HG02885 (cell line): Measurements from ENCODE around the gene RTEL1.
"Not testable (repeated sequence)": the region's sequence is repeated elsewhere in the genome, so short reads cannot be mapped to it uniquely, and the experiment has no call there.

Experiments
- ATAC-seq: cut with Tn5 transposase; IDR thresholded peaks from one replicate; pipeline ENCODE4 v1.9.1; 2021; ENCODE audit warnings: mild to moderate bottlenecking; ENCODE audit not compliant: unreplicated experiment, poor library complexity

Gene RTEL1

GRCh38 chr20:63626424-63627128, 31.5 kb upstream of the RTEL1 start, which contains the start of gene GMEB2:
Gene GMEB2 (minus strand): TSS chr20:63627101. CDS start chr20:63619397, 7,704 bp downstream.
- ATAC-seq: peak; percentile 52

- peak; percentile 86 for ATAC-seq
These were observed 30.9 kb upstream of the RTEL1 start for GRCh38 chr20:63627129-63627750.

GRCh38 chr20:63627751-63628245, 30.3 kb upstream of the RTEL1 start:
- ATAC-seq: no peak

- no peak for ATAC-seq
These were observed 29.7 kb upstream of the RTEL1 start for GRCh38 chr20:63628246-63628975.

GRCh38 chr20:63630956-63631355, 27.2 kb upstream of the RTEL1 start:
- not testable (repeated sequence) for ATAC-seq

GRCh38 chr20:63631426-63631825, 26.7 kb upstream of the RTEL1 start:
- ATAC-seq: not testable (repeated sequence)

GRCh38 chr20:63633732-63634131, 24.4 kb upstream of the RTEL1 start:
- no peak for ATAC-seq

- ATAC-seq: peak; percentile 47
These were observed 22.5 kb upstream of the RTEL1 start for GRCh38 chr20:63635431-63636141.

GRCh38 chr20:63636752-63637628, 21.1 kb upstream of the RTEL1 start:
- no peak for ATAC-seq

- ATAC-seq: no peak
These were observed 18.8 kb upstream of the RTEL1 start for GRCh38 chr20:63639093-63639975.

- ATAC-seq: no peak
These were observed 18.0 kb upstream of the RTEL1 start for GRCh38 chr20:63640086-63640485.

- not testable (repeated sequence) for ATAC-seq
These were observed 17.4 kb upstream of the RTEL1 start for GRCh38 chr20:63640686-63641085.

GRCh38 chr20:63641146-63641791, 16.8 kb upstream of the RTEL1 start:
- peak; percentile 19 for ATAC-seq

GRCh38 chr20:63641792-63642523, 16.2 kb upstream of the RTEL1 start:
- peak; percentile 79 for ATAC-seq

GRCh38 chr20:63642527-63643247, 15.4 kb upstream of the RTEL1 start:
- peak; percentile 4 for ATAC-seq

- ATAC-seq: no peak
These were observed 14.6 kb upstream of the RTEL1 start for GRCh38 chr20:63643499-63643898.

GRCh38 chr20:63643946-63644345, 14.2 kb upstream of the RTEL1 start:
- ATAC-seq: no peak
